ES-I3 (cell line): ENCODE measurements around the gene NHERF2.

Source experiments
- H3K36me3 ChIP-seq: 2 replicates; pipeline ENCODE4 v1.6.1; 2013; ENCODE audit warnings: mild to moderate bottlenecking, low read length, control low read depth, moderate library complexity; ENCODE audit not compliant: insufficient read depth
- H3K4me1 ChIP-seq: 2 replicates; pipeline ENCODE4 v1.6.1; 2013; ENCODE audit warnings: mild to moderate bottlenecking, control low read depth, low read length; ENCODE audit not compliant: insufficient read depth
- H3K9ac ChIP-seq: 2 replicates; pipeline ENCODE4 v1.6.1; 2013; ENCODE audit warnings: low read depth, mild to moderate bottlenecking, low read length, moderate library complexity
- H3K9me3 ChIP-seq: 2 replicates; pipeline ENCODE4 v1.6.1; 2013; ENCODE audit warnings: mild to moderate bottlenecking, low read length, moderate library complexity; ENCODE audit not compliant: control insufficient read depth, insufficient read depth

NHERF2 gene

GRCh38 chr16:1984347-1985225, 42.1 kb upstream of the NHERF2 start:
- H3K9me3 ChIP-seq: no peaks in the 10 kb centered on the region
- peaks cover 3% of the 10 kb centered on the region; the same call in 1 of the 2 replicates for H3K36me3 ChIP-seq
- H3K4me1 ChIP-seq: peaks cover 15% of the 10 kb centered on the region
- peak overlapping the region; percentile 66 for H3K9ac ChIP-seq

- no peak overlapping the region for H3K9ac ChIP-seq
- peaks cover 15% of the 10 kb centered on the region for H3K4me1 ChIP-seq
Measured at GRCh38 chr16:1985466-1986150, 41.1 kb upstream of the NHERF2 start.

GRCh38 chr16:1987198-1987597, 39.5 kb upstream of the NHERF2 start:
- peaks cover 3% of the 10 kb centered on the region; the same call in 1 of the 2 replicates for H3K36me3 ChIP-seq
- no peak overlapping the region for H3K9ac ChIP-seq
- peaks cover 9% of the 10 kb centered on the region for H3K4me1 ChIP-seq
- no peaks in the 10 kb centered on the region for H3K9me3 ChIP-seq

More at GRCh38 chr16:1985466-1986150, 41.1 kb upstream of the NHERF2 start:
- peaks cover 3% of the 10 kb centered on the region; the same call in 1 of the 2 replicates for H3K36me3 ChIP-seq
- no peaks in the 10 kb centered on the region for H3K9me3 ChIP-seq

- Histone ChIP-seq H3K4me1 (peaks cover 4% of the 10 kb centered on the region), H3K9me3 (no peaks in the 10 kb centered on the region), H3K9ac (peak within 1 kb of the TSS; percentile 51), H3K36me3 (peaks cover 3% of the 10 kb centered on the region; the same call in 1 of the 2 replicates)
Measured at GRCh38 chr16:1989209-1990100, 37.2 kb upstream of the NHERF2 start, which contains the start of gene SYNGR3. Gene SYNGR3, plus strand, starts transcription at chr16:1989970. Its CDS starts 133 bp downstream, at chr16:1990103.

- H3K9ac ChIP-seq: peak overlapping the region; percentile 51; the same call in 1 of the 2 replicates
- no peaks in the 10 kb centered on the region for H3K9me3 ChIP-seq
- H3K36me3 ChIP-seq: peaks cover 3% of the 10 kb centered on the region; the same call in 1 of the 2 replicates
- H3K4me1 ChIP-seq: peaks cover 2% of the 10 kb centered on the region
Measured at GRCh38 chr16:1990101-1990350, 36.7 kb upstream of the NHERF2 start.

- Histone ChIP-seq H3K9me3 (no peaks in the 10 kb centered on the region), H3K36me3 (peaks cover 3% of the 10 kb centered on the region; the same call in 1 of the 2 replicates), H3K9ac (peak overlapping the region; percentile 51; the same call in 1 of the 2 replicates), H3K4me1 (no peaks in the 10 kb centered on the region; the same call in 1 of the 2 replicates)
Measured at GRCh38 chr16:1990351-1991134, 36.2 kb upstream of the NHERF2 start.

GRCh38 chr16:1991135-1991551, 35.6 kb upstream of the NHERF2 start:
- Histone ChIP-seq H3K9me3 (no peaks in the 10 kb centered on the region), H3K4me1 (no peaks in the 10 kb centered on the region; the same call in 1 of the 2 replicates), H3K36me3 (peaks cover 2% of the 10 kb centered on the region; the same call in 1 of the 2 replicates), H3K9ac (peak overlapping the region; percentile 51; the same call in 1 of the 2 replicates)

- Histone ChIP-seq H3K4me1 (no peaks in the 10 kb centered on the region; the same call in 1 of the 2 replicates), H3K9me3 (no peaks in the 10 kb centered on the region), H3K36me3 (no peaks in the 10 kb centered on the region), H3K9ac (peak overlapping the region; percentile 51; the same call in 1 of the 2 replicates)
Measured at GRCh38 chr16:1991588-1991947, 35.1 kb upstream of the NHERF2 start.

GRCh38 chr16:1991948-1992703, 34.6 kb upstream of the NHERF2 start:
- H3K36me3 ChIP-seq: no peaks in the 10 kb centered on the region
- peak overlapping the region; percentile 70 for H3K9ac ChIP-seq
- no peaks in the 10 kb centered on the region; the same call in 1 of the 2 replicates for H3K4me1 ChIP-seq
- no peaks in the 10 kb centered on the region for H3K9me3 ChIP-seq

GRCh38 chr16:1992704-1993317, 33.9 kb upstream of the NHERF2 start:
- no peaks in the 10 kb centered on the region for H3K36me3 ChIP-seq
- H3K4me1 ChIP-seq: no peaks in the 10 kb centered on the region; the same call in 1 of the 2 replicates
- no peaks in the 10 kb centered on the region for H3K9me3 ChIP-seq
- peak overlapping the region; percentile 70 for H3K9ac ChIP-seq

- H3K36me3 ChIP-seq: no peaks in the 10 kb centered on the region
- no peaks in the 10 kb centered on the region; the same call in 1 of the 2 replicates for H3K4me1 ChIP-seq
- H3K9ac ChIP-seq: no peak overlapping the region
- H3K9me3 ChIP-seq: no peaks in the 10 kb centered on the region
Measured at GRCh38 chr16:1993731-1994131, 33.0 kb upstream of the NHERF2 start.

- Histone ChIP-seq H3K9me3 (no peaks in the 10 kb centered on the region), H3K9ac (no peak overlapping the region), H3K4me1 (no peaks in the 10 kb centered on the region; the same call in 1 of the 2 replicates), H3K36me3 (peaks cover 4% of the 10 kb centered on the region; the same call in 1 of the 2 replicates)
Measured at GRCh38 chr16:1997494-1998359, 29.0 kb upstream of the NHERF2 start.
